ES-I3 (cell line): ENCODE results near the gene TMEM198.

Experiments used
- H3K36me3 ChIP-seq: 2 replicates; pipeline ENCODE4 v1.6.1; 2013; ENCODE audit warnings: mild to moderate bottlenecking, low read length, control low read depth, moderate library complexity; ENCODE audit not compliant: insufficient read depth
- H3K4me1 ChIP-seq: 2 replicates; pipeline ENCODE4 v1.6.1; 2013; ENCODE audit warnings: mild to moderate bottlenecking, control low read depth, low read length; ENCODE audit not compliant: insufficient read depth
- H3K9ac ChIP-seq: 2 replicates; pipeline ENCODE4 v1.6.1; 2013; ENCODE audit warnings: low read depth, mild to moderate bottlenecking, low read length, moderate library complexity
- H3K9me3 ChIP-seq: 2 replicates; pipeline ENCODE4 v1.6.1; 2013; ENCODE audit warnings: mild to moderate bottlenecking, low read length, moderate library complexity; ENCODE audit not compliant: control insufficient read depth, insufficient read depth

TMEM198 gene

DNA sequence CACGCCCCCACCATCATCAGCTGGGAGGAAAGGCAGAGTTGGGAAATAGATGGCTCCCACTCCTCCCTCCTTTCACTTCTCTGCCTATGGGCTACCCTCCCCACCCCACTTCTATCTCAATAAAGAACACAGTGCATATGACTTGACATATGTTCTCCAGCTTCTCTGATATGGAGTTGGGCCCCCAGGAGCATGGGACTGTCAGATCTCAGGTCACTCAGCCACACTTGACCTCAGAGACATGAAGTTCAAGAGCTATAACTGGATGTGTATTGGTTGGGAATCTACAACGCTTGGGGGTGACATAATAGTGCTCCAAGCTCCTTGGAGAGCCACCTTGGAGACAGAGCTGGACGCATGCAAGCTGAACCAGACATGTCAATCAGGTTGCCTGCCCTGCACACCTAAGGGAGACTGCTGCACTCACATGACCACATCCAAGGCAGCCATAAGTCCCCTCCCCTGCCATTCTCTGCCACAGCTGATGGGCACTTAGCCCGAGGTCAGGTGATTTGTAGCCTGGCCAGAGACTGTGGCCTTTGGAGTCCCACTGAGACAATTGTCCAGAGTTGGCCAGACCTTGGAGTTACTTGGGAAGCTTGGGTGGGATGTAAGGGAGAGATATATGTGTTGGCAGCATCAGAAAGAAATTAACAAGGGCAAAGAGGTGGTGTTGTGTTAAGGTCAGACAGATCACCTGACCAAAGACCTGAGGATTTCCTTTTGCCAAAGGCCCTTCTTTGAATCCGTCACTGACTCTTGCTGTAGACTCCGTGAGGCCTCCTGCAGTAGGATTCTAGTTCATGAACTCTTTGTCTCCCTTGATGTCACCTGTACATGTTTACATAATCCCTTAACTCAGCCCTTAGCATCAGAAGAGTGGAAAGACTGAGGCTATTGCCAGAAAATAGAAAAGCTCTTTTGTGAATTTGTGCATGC, 32.0 kb downstream of the TMEM198 start:
- H3K9ac ChIP-seq: no peak overlapping the region
- H3K36me3 ChIP-seq: no peaks in the 10 kb centered on the region
- H3K9me3 ChIP-seq: no peaks in the 10 kb centered on the region
- H3K4me1 ChIP-seq: peaks cover 47% of the 10 kb centered on the region

DNA sequence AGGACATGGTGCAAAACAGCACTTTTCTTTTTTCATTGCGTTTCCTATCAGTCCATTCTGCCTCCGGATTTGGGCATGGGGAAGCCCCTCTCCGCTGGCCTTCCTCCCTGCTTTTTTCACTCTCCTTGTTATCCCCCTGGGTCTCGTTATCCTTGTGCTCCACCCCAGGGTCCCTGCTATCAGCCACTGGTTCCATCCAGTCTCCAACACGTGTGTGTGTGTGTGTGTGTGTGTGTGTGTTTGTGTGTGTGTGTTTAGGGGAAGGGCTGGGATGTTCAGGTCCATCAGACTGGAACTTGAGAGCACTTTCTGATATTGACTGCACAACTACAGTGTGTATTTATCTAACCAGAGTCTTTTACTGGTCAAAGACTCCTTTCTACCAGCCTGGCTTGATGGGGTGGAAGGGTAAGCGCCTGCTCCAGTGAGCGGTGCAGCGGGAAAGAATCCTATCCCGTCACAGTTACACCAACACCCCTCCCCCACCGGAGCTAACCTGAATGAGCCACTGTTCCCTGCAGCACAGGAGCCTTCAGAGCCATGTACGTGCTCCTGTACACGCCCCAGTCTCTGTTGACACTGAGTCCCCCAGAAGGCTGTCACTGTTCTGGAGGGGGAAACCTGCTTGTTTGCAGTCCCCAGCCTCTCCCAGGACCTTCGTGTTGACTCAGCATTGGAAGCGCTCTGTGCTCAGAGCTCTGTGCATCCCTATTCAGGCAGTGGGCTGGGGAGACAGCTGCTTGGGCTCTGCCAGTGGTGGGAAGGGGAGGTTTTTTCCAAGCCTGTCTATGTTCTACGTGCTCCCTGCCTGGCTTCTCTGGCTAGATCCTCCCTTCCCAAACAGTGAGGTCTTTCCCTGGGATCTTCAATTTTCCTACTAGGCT, 32.9 kb downstream of the TMEM198 start:
- no peaks in the 10 kb centered on the region for H3K36me3 ChIP-seq
- no peaks in the 10 kb centered on the region for H3K9me3 ChIP-seq
- peaks cover 46% of the 10 kb centered on the region for H3K4me1 ChIP-seq
- peak overlapping the region; percentile 30; the same call in 1 of the 2 replicates for H3K9ac ChIP-seq

- Histone ChIP-seq H3K9me3 (no peaks in the 10 kb centered on the region), H3K9ac (no peak overlapping the region), H3K4me1 (peaks cover 30% of the 10 kb centered on the region), H3K36me3 (no peaks in the 10 kb centered on the region)
Observed at GRCh38 chr2:219578811-219579613, 35.2 kb downstream of the TMEM198 start.

GRCh38 chr2:219581346-219581745, 37.5 kb downstream of the TMEM198 start:
- no peaks in the 10 kb centered on the region for H3K9me3 ChIP-seq
- no peak overlapping the region for H3K9ac ChIP-seq
- peaks cover 25% of the 10 kb centered on the region for H3K4me1 ChIP-seq
- H3K36me3 ChIP-seq: no peaks in the 10 kb centered on the region

GRCh38 chr2:219591091-219591490, 47.3 kb downstream of the TMEM198 start:
- no peaks in the 10 kb centered on the region for H3K9me3 ChIP-seq

DNA sequence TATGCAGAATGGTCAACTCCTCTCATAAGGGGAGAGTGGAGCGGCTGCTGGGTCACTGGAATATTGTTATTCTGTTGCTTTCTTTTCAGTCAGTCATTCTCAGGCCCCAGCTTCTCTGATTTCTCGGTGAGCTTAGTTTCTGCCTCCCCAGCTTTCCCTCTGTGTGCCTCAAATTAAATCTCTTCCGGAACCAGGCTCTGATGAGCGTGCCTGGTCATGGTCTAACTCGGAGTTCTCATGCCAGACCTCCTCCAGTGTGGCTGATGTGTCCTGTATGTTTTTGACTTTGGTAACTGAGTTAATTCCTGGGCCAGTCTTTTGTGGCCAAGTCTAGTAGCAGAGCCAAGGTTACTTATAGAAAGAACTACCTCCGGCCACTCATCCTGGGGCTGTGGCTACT, 48.9 kb downstream of the TMEM198 start:
- no peaks in the 10 kb centered on the region for H3K9me3 ChIP-seq
- no peaks in the 10 kb centered on the region for H3K36me3 ChIP-seq
- no peak overlapping the region for H3K9ac ChIP-seq
- peaks cover 16% of the 10 kb centered on the region for H3K4me1 ChIP-seq

More at GRCh38 chr2:219591091-219591490, 47.3 kb downstream of the TMEM198 start:
- H3K4me1 ChIP-seq: peaks cover 14% of the 10 kb centered on the region
- H3K9ac ChIP-seq: no peak overlapping the region
- no peaks in the 10 kb centered on the region for H3K36me3 ChIP-seq

DNA sequence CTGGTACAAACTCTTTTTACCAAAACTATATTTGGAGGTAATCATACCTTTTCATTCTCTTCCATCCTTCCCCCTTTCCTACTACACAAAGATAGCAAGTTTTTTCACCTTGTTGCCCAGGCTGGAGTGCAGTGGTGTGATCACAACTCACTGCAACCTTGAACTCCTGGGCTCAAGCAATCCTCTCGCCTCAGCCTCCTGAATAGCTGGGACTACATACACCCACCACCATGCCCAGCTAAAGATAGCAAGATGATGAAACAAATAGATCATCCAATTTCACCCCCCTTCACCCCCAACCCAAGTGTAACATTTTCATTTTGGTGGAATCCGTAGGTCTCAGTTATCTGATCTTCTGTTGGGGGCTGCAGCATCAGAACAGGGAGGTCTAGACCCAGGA, 49.3 kb downstream of the TMEM198 start:
- peaks cover 16% of the 10 kb centered on the region for H3K4me1 ChIP-seq
- no peaks in the 10 kb centered on the region for H3K36me3 ChIP-seq
- H3K9ac ChIP-seq: no peak overlapping the region
- no peaks in the 10 kb centered on the region for H3K9me3 ChIP-seq

- Histone ChIP-seq H3K9ac (peak overlapping the region; percentile 1; the same call in 1 of the 2 replicates), H3K4me1 (peaks cover 16% of the 10 kb centered on the region), H3K36me3 (no peaks in the 10 kb centered on the region), H3K9me3 (no peaks in the 10 kb centered on the region)
Observed at GRCh38 chr2:219595256-219595655, 51.4 kb downstream of the TMEM198 start.

DNA sequence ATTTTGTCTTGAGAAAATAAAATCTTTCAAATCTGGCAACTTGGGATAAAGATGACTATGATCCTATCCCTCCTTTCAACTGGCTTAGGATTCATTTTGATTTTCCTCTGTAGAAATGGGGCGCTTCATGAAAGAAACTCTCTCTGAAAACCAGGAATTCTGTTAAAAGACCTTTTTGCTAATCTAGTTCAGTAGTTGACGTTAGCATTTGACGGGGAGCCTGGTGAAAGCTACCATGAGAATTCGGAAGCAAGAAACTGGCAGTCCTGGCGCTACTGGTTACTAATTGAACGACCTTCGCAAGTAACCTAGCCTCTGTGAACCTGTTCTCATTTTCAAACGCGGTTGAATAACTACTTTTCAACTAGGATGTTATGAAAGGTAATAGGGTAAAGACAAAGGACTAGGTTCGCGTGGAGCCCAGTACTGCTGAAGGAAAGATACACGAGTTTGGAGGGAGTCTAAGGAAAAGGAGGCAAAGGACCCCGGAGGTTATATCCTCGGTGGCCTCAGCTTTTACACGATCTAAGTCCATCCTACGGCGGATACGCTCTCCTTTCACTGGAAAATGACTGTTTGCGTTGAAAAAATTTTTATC, 53.2 kb downstream of the TMEM198 start:
- no peaks in the 10 kb centered on the region for H3K36me3 ChIP-seq
- H3K9ac ChIP-seq: peak overlapping the region; percentile 82
- H3K4me1 ChIP-seq: peaks cover 16% of the 10 kb centered on the region
- no peaks in the 10 kb centered on the region for H3K9me3 ChIP-seq

DNA sequence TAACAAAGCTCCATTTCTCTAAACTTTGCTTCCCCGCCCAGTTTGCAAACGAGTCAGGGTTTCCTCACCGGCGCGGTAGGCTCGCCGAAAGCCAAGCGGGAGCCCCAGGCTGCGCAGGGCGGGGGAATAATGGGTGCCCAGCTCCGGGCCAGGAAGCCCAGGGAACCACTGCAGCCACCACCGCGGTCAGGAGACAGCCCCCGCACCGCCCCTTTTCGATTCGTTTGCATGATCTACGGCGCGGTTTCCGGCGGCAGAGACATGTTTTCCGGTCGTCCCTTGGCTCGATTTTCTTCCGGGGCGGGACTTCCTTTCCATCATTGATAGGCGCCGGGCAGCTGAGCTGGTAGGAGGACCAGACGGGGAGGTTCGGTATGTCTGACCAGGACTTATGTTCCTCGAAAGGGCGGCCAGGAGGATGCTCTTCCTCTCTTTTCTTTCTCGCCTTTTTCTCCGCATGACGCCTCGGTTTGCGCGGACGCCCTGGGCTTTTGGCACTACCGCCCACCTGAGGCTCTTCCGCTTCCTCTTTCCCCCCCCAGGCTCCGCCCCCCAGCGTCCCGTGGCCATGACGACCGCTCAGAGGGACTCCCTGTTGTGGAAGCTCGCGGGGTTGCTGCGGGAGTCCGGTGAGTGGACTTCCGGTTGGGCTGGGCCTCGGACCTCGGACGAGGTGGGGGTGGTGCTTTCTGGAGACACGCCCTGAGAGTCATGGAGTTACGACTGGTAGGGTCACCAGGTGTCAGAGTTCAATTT, 53.9 kb downstream of the TMEM198 start, which contains the start of gene STK11IP:
STK11IP (plus strand) TSS at position 306 of the 756 bp plus-strand sequence; CDS start at position 569, 263 bp downstream.
- Histone ChIP-seq H3K9ac (peak within 1 kb of the TSS; percentile 82), H3K36me3 (no peaks in the 10 kb centered on the region), H3K4me1 (peaks cover 16% of the 10 kb centered on the region), H3K9me3 (no peaks in the 10 kb centered on the region)

DNA sequence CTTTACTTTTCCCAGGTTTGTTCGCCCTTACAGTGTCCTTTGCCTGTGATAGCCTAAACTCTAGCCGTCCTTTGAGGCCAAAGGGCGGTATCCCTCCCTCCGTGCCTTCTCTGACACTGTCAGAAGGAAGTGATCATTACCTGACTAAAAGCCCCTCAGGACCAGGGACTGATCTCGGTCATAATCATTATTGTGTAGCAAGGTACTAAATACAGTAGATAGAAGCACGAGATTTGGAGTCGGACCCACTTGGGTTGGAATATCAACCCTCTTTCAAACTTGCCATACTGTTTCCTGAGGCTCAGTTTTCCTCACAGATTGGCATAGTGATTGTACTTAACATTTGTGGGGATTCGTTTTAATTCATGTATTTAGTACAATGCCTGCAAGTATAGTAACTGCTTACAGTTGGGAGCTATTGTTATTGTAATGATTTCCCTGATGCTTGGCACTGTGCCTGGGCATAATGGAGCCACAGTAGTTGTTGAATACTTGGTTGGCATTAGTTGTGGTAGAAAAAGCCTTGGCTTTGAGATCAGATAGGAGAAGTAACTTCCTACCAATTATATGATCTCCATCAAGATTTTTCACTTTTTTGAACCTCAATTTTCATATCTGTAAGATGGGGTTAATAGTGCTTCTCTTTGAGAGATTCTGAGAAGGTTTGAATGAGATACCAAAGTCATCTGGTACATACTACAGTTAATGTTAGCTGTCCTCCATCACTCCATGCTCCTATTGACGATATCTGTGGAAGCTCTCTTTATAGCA, 54.7 kb downstream of the TMEM198 start:
- Histone ChIP-seq H3K9me3 (no peaks in the 10 kb centered on the region), H3K4me1 (peaks cover 16% of the 10 kb centered on the region), H3K9ac (peak overlapping the region; percentile 82), H3K36me3 (no peaks in the 10 kb centered on the region)
